HepG2 (cell line): ENCODE results near the gene EPS8.

Experiments
- ARNT2 ChIP-seq: sonication (generic); formaldehyde crosslinking; IDR thresholded peaks from 2 replicates; pipeline ENCODE4 v1.8.0; 2022; ENCODE audit warnings: mild to moderate bottlenecking, low read depth, missing genetic modification reagents, moderate library complexity
- ARNTL ChIP-seq: sonication (generic); formaldehyde crosslinking; IDR thresholded peaks from 2 replicates; pipeline ENCODE4 v1.4.0; 2020; ENCODE audit warnings: mild to moderate bottlenecking, missing genetic modification reagents
- CEBPB ChIP-seq: IDR thresholded peaks from 2 replicates; pipeline ENCODE4 v1.6.1; 2011; ENCODE audit warnings: low read depth, low read length, improper control_type of control experiment, borderline replicate concordance
- CTCF ChIP-seq: sonication (generic); formaldehyde crosslinking; IDR thresholded peaks from 2 replicates; pipeline ENCODE4 v1.5.0; 2020; ENCODE audit warnings: mild to moderate bottlenecking, missing genetic modification reagents, moderate library complexity
- EHMT2 ChIP-seq: fragments of 200-600 bp; sonication (generic); IDR thresholded peaks from 2 replicates; pipeline ENCODE4 v1.7.0; 2017; ENCODE audit warnings: antibody characterized with exemption, low read depth, low read length, borderline replicate concordance
- HDAC2 ChIP-seq: sonication (generic); formaldehyde crosslinking; IDR thresholded peaks from 2 replicates; pipeline ENCODE4 v1.4.0; 2020; ENCODE audit warnings: missing genetic modification reagents
- MAX ChIP-seq: IDR thresholded peaks from 2 replicates; pipeline ENCODE4 v1.6.1; 2012; ENCODE audit warnings: inconsistent platforms
- NFYB ChIP-seq: sonication (generic); formaldehyde crosslinking; IDR thresholded peaks from 2 replicates; pipeline ENCODE4 v1.4.0; 2020; ENCODE audit warnings: missing genetic modification reagents
- POLR2A ChIP-seq, 2 experiments: IDR thresholded peaks; 2 replicates each; pipeline ENCODE4 v1.6.1; 2011; ENCODE audit warnings: low read depth in 2 of 2, low read length in 2 of 2, mild to moderate bottlenecking in 1 of 2, moderate library complexity in 1 of 2; ENCODE audit not compliant: insufficient read depth in 1 of 2
- SMC3 ChIP-seq: IDR thresholded peaks from 2 replicates; pipeline ENCODE4 v1.6.1; 2011; ENCODE audit warnings: low read length, improper control_type of control experiment
- ZSCAN29 ChIP-seq: sonication (generic); formaldehyde crosslinking; conservative IDR thresholded peaks from 2 replicates; pipeline ENCODE4 v1.4.0; 2020; ENCODE audit warnings: mild to moderate bottlenecking, missing genetic modification reagents
- TF ChIP-seq, protein P1 (sequence below): sonication (generic); IDR thresholded peaks from 2 replicates; pipeline ENCODE4 v1.6.1; 2016; ENCODE audit warnings: low read depth, borderline replicate concordance

GRCh38 chr12:15664491-15664890 lies 124.7 kb downstream of the EPS8 start:
- TF ChIP-seq SMC3 = no peak
- no peak for TF ChIP-seq EHMT2
- TF ChIP-seq ARNTL (CRISPR knock-in tag) = no peak
- TF ChIP-seq, protein P1, sequence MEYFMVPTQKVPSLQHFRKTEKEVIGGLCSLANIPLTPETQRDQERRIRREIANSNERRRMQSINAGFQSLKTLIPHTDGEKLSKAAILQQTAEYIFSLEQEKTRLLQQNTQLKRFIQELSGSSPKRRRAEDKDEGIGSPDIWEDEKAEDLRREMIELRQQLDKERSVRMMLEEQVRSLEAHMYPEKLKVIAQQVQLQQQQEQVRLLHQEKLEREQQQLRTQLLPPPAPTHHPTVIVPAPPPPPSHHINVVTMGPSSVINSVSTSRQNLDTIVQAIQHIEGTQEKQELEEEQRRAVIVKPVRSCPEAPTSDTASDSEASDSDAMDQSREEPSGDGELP = no peak
- no peak for TF ChIP-seq CTCF (CRISPR knock-in tag)
- no peak for TF ChIP-seq POLR2A (IDR thresholded peaks at IDR 0.05; ENCODE audit: insufficient read depth in 1 of 2, low read depth in 2 of 2, low read length in 2 of 2)
- no peak for TF ChIP-seq MAX
- TF ChIP-seq NFYB (CRISPR knock-in tag) = no peak
- TF ChIP-seq CEBPB = no peak
- TF ChIP-seq ARNT2 (CRISPR knock-in tag) = no peak
- TF ChIP-seq HDAC2 (CRISPR knock-in tag) = no peak
- TF ChIP-seq ZSCAN29 = no peak
